DND-41 (cell line): ENCODE data around the gene INSM2.

Experiments used
- ATAC-seq: fragments of 200-7000 bp; cut with Tn5 transposase; 3 replicates; pipeline ENCODE4 v1.9.1; 2021; ENCODE audit warnings: low read depth; ENCODE audit not compliant: insufficient read depth
- DNase-seq: peaks from one replicate; pipeline ENCODE4 v3.0.0-alpha.2; 2020
- H2AFZ ChIP-seq: 2 replicates; pipeline ENCODE4 v1.6.0; 2012; ENCODE audit warnings: low read depth, low read length
- H3K27ac ChIP-seq: 2 replicates; pipeline ENCODE4 v1.5.1; 2012; ENCODE audit warnings: low read length, inconsistent platforms
- H3K27me3 ChIP-seq: fragments of 200-600 bp; sonication (generic); 2 replicates; pipeline ENCODE4 v1.6.0; 2012; ENCODE audit warnings: low read length, mild to moderate bottlenecking, inconsistent platforms; ENCODE audit not compliant: insufficient read depth, poor library complexity
- H3K36me3 ChIP-seq: 2 replicates; pipeline ENCODE4 v1.5.1; 2012; ENCODE audit warnings: low read length, inconsistent platforms; ENCODE audit not compliant: insufficient read depth
- H3K4me1 ChIP-seq: 2 replicates; pipeline ENCODE4 v1.5.1; 2012; ENCODE audit warnings: mild to moderate bottlenecking, low read length; ENCODE audit not compliant: insufficient read depth
- H3K4me2 ChIP-seq: 2 replicates; pipeline ENCODE4 v1.6.0; 2012; ENCODE audit warnings: mild to moderate bottlenecking, moderate library complexity, low read length, inconsistent platforms; ENCODE audit not compliant: insufficient read depth
- H3K4me3 ChIP-seq, 2 experiments: fragments of 200-600 bp in 1 of 2; shearing (Covaris generic) in 1 of 2; 2 replicates each; pipeline ENCODE4 v1.5.1; 2012 to 2016; ENCODE audit warnings: inconsistent platforms in 2 of 2, low read length in 2 of 2, mild to moderate bottlenecking in 2 of 2, low read depth in 1 of 2, moderate library complexity in 1 of 2
- H3K79me2 ChIP-seq: 2 replicates; pipeline ENCODE4 v1.6.0; 2012; ENCODE audit warnings: low read length, inconsistent platforms; ENCODE audit not compliant: insufficient read depth
- H3K9ac ChIP-seq: 2 replicates; pipeline ENCODE4 v1.6.0; 2012; ENCODE audit warnings: low read depth, mild to moderate bottlenecking, inconsistent platforms, low read length, moderate library complexity
- H3K9me3 ChIP-seq: 2 replicates; pipeline ENCODE4 v1.5.1; 2012; ENCODE audit warnings: low read length, moderate library complexity, mild to moderate bottlenecking, inconsistent platforms; ENCODE audit not compliant: insufficient read depth, severe bottlenecking
- H4K20me1 ChIP-seq: 2 replicates; pipeline ENCODE4 v1.6.0; 2012; ENCODE audit warnings: low read length; ENCODE audit not compliant: insufficient read depth
- EZH2 ChIP-seq: IDR thresholded peaks from 3 replicates; pipeline ENCODE4 v1.6.1; 2012; ENCODE audit warnings: borderline replicate concordance, low read depth, mild to moderate bottlenecking, moderate library complexity, low read length, inconsistent platforms; ENCODE audit not compliant: severe bottlenecking
- TF ChIP-seq, protein P1 (sequence below): IDR thresholded peaks from 2 replicates; pipeline ENCODE4 v1.5.1; 2012; ENCODE audit warnings: borderline replicate concordance, low read length, moderate library complexity, mild to moderate bottlenecking; ENCODE audit not compliant: poor library complexity, severe bottlenecking; ENCODE audit errors: extremely low read depth

The INSM2 gene

DNA sequence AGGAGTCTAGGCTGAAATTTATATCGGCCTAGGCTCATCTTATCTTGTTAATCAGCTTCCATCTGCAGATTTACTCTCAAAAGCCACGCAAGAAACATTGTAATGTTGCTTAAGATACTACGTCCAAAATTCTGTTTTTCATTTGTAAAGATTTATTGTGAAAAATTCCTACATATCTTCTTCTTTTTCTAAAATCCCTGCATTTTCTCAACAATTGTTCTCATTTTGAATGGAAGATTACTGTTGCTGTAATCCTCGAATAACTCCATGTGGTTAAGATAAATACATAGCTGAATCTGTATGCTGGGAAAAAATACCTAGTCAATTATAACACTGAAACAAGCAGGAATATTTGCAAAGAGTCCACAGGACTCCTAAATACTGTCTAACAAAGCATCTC, 15.6 kb downstream of the INSM2 start:
- TF ChIP-seq EZH2, result no peak
- TF ChIP-seq, protein P1, sequence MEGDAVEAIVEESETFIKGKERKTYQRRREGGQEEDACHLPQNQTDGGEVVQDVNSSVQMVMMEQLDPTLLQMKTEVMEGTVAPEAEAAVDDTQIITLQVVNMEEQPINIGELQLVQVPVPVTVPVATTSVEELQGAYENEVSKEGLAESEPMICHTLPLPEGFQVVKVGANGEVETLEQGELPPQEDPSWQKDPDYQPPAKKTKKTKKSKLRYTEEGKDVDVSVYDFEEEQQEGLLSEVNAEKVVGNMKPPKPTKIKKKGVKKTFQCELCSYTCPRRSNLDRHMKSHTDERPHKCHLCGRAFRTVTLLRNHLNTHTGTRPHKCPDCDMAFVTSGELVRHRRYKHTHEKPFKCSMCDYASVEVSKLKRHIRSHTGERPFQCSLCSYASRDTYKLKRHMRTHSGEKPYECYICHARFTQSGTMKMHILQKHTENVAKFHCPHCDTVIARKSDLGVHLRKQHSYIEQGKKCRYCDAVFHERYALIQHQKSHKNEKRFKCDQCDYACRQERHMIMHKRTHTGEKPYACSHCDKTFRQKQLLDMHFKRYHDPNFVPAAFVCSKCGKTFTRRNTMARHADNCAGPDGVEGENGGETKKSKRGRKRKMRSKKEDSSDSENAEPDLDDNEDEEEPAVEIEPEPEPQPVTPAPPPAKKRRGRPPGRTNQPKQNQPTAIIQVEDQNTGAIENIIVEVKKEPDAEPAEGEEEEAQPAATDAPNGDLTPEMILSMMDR, result no peak
- DNase-seq (no peak), ATAC-seq (no peak)
- H3K9ac ChIP-seq, result no peak overlapping the region
- H3K27ac ChIP-seq, result no peak overlapping the region
- no peaks in the 10 kb centered on the region for H3K4me1 ChIP-seq
- no peaks in the 10 kb centered on the region for H3K27me3 ChIP-seq
- H3K9me3 ChIP-seq, result no peaks in the 10 kb centered on the region
- H2AFZ ChIP-seq, result no peak overlapping the region
- H3K4me3 ChIP-seq, result no peak overlapping the region
- no peaks in the 10 kb centered on the region for H4K20me1 ChIP-seq
- no peaks in the 10 kb centered on the region for H3K36me3 ChIP-seq
- H3K4me2 ChIP-seq, result no peak overlapping the region
- H3K79me2 ChIP-seq, result no peaks in the 10 kb centered on the region

DNA sequence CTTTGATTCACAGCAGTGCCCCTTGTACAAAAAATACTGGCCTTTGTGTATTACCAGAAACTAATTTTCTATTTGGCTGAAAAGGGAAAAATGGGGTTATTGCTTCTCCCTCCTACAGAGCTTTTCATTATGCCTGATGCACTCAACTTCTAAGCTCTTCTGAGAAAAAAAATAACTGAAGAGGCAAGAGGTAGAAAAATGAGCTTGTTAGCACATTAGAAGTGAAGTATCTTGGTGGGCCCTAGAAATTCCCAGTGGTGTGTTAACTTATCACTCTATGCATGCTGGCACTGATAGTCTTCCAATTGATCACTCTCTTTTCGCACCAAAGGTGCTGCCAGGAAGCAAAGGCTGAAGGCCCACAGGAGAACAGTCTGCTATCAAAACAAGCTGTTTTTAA, 17.1 kb downstream of the INSM2 start:
- Histone ChIP-seq H4K20me1 (no peaks in the 10 kb centered on the region), H3K9me3 (no peaks in the 10 kb centered on the region), H3K79me2 (no peaks in the 10 kb centered on the region), H3K4me3 (no peak overlapping the region), H3K36me3 (no peaks in the 10 kb centered on the region), H2AFZ (no peak overlapping the region), H3K27me3 (no peaks in the 10 kb centered on the region), H3K9ac (no peak overlapping the region), H3K4me2 (no peak overlapping the region), H3K27ac (no peak overlapping the region), H3K4me1 (no peaks in the 10 kb centered on the region)
- ATAC-seq (no peak), DNase-seq (no peak)
- TF ChIP-seq EZH2, result no peak
- TF ChIP-seq, protein P1, result no peak

GRCh38 chr14:35553808-35554207, 19.8 kb downstream of the INSM2 start:
- H3K27ac ChIP-seq, result no peak overlapping the region
- no peaks in the 10 kb centered on the region for H3K36me3 ChIP-seq
- no peaks in the 10 kb centered on the region for H3K27me3 ChIP-seq
- no peaks in the 10 kb centered on the region for H3K79me2 ChIP-seq
- H4K20me1 ChIP-seq, result no peaks in the 10 kb centered on the region
- H3K9me3 ChIP-seq, result no peaks in the 10 kb centered on the region
- no peak overlapping the region for H3K9ac ChIP-seq
- ATAC-seq (no peak), DNase-seq (no peak)
- no peak for TF ChIP-seq EZH2
- TF ChIP-seq, protein P1, result no peak
- H3K4me1 ChIP-seq, result no peaks in the 10 kb centered on the region
- H3K4me3 ChIP-seq, result no peak overlapping the region
- no peak overlapping the region for H3K4me2 ChIP-seq
- H2AFZ ChIP-seq, result no peak overlapping the region

- no peak for DNase-seq
- Histone ChIP-seq H3K36me3 (no peaks in the 10 kb centered on the region), H3K4me2 (no peak overlapping the region), H4K20me1 (no peaks in the 10 kb centered on the region), H3K9me3 (no peaks in the 10 kb centered on the region), H3K4me3 (no peak overlapping the region), H3K27me3 (no peaks in the 10 kb centered on the region), H2AFZ (no peak overlapping the region), H3K4me1 (no peaks in the 10 kb centered on the region), H3K9ac (no peak overlapping the region), H3K79me2 (no peaks in the 10 kb centered on the region), H3K27ac (no peak overlapping the region)
- TF ChIP-seq, protein P1, result no peak
- no peak for TF ChIP-seq EZH2
- no peak for ATAC-seq
These were observed 22.6 kb downstream of the INSM2 start for GRCh38 chr14:35556548-35556947.
